Measurements from ENCODE around the gene ZNF70.

The ZNF70 gene

GRCh38 chr22:23750714-23751440 is at the start of gene ZNF70:
Gene ZNF70, minus strand, starts transcription at chr22:23751112. Its CDS starts 5,972 bp downstream, at chr22:23745140.
- DNase-seq, result peak; percentile 71

- no peak for DNase-seq
These were observed 45.5 kb upstream of the ZNF70 start for GRCh38 chr22:23796461-23796860.

DNA sequence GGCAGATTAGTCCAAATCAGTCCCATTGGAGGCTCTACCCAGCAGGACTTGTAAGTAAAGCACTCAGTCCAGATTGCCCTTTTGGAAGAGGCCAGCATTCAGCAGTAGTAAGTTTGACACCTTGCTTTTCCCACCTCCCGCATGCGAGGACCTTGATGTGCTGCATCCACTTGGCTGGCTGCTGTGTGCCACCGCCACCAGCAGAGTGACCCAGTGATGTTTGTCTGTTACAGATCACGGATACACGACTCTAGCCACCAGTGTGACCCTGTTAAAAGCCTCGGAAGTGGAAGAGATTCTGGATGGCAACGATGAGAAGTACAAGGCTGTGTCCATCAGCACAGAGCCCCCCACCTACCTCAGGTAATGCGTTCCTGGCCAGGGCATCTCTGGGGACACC is 42.4 kb upstream of the ZNF70 start:
- no peak for DNase-seq

GRCh38 chr22:23791738-23792645 is 41.1 kb upstream of the ZNF70 start:
- no peak for DNase-seq

DNA sequence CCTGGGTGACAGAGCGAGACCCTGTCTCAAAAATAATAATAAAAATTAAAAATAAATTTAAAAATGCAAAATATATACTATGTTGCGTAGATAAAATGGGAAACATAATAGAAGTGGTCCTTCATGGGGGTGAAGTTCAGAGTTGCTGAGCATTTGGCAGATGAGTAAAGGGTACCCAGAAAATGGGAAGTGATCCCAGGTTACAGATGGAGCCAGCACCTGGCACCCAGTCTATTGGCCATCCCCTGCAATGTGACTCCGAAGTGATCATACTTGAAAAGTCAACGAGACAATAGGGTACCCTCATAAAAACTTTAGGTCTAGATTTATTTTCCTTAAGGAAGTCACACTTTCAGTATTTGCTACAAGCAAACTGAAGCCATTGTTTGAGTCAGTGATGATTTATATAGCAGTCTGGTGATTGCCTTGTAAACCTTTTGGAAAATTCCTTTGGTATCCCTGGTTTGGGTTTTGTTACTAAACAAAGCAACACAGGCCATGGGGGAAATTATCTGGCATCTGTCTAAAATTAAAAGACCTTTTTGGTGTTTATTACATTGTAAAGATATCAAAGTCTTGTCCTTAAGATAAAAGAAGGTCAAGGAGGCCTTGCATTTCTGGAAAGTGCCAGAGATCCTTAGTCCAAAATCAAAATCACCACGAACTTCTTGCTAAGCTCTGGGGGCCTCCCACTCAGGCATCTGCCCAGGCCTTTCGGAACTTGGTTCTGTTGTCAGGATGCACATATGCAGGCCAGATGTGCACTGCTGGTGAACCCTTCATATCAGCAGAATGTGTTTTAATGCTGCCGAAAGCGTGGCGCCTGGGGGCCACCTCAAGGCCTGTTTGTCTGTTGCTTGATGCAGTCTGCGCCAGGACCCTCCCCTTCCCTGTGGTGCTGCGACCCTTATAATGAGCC is 40.2 kb upstream of the ZNF70 start:
- no peak for DNase-seq

GRCh38 chr22:23789638-23790037 is 38.7 kb upstream of the ZNF70 start:
- DNase-seq, result no peak

GRCh38 chr22:23789121-23789520 is 38.2 kb upstream of the ZNF70 start:
- DNase-seq, result no peak

DNA sequence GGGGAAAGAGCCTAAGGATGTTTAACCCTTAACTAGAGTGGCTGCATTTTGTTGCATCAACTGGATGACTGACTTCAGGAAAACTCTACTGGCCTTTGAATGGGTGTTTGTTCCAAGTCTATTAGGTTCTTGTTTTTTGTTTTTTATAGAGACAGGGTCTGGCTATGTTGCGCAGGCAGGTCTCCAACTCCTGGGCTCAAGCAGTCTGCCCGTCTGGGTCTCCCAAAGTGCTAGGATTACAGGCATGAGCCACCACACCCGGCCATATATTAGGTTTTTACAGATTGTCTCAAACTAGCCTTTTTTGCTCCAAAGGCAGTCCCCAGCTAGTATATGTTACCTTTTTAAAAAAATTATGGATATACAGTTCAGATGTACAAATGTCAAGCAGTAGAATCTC is 37.0 kb upstream of the ZNF70 start:
- no peak for DNase-seq

- no peak for DNase-seq
These were observed 36.6 kb upstream of the ZNF70 start for GRCh38 chr22:23787600-23787896.

DNA sequence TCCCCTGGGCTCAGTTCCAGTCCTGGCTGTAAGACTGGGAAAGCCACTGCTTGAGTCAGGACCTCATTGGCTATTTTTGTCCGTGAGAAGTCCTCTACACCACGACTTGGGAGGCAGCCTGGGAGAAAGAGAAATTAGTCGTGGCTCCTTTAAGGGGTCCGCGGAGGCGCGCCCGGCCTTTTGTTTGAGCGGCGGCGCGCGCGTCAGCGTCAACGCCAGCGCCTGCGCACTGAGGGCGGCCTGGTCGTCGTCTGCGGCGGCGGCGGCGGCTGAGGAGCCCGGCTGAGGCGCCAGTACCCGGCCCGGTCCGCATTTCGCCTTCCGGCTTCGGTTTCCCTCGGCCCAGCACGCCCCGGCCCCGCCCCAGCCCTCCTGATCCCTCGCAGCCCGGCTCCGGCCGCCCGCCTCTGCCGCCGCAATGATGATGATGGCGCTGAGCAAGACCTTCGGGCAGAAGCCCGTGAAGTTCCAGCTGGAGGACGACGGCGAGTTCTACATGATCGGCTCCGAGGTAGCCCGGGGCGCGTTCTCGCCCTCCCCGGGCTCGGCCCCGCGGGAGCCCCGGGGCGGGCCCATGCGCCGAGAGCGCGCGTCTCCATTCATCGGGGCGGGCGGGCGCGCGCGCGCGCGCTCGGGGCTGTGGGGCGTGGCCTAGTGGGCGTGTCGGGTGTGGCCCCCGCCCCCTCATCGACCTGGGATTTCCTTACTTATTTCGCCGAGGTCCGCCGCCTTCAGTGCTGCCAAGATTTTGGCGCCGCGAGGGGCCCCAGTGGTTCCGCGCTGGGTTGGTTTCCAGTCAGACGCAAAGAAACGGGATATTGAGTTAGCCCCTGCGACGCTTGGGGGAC is 36.1 kb upstream of the ZNF70 start, which contains the start of gene SMARCB1:
Gene SMARCB1 (plus strand): TSS at position 215 of the 848 bp plus-strand sequence. CDS start 204 bp downstream, at position 419.
- peak; percentile 90 for DNase-seq

DNA sequence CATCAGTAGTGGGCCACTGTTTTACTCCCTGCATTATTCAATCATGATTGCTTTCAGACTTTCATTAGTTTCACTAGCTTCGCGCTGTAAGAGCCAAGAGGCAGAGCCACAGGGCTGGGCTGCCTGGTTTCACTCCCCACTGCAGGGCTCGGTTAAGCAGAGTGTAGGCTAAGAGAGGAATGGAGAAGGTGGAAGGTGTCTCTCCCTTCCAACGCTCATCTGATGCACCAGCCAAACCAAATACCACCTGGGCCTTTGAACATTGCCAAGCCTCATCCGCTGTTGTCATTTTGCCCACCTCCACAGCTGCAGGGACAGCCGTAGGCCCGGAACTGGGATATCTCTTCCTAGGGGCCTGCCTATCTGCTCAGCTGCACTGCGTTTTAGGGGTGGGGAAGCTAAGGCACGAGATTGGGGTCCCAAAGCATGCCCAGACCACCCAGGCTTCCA is 35.4 kb upstream of the ZNF70 start:
- DNase-seq, result no peak

GRCh38 chr22:23784215-23784732 is 33.4 kb upstream of the ZNF70 start:
- DNase-seq, result no peak

GRCh38 chr22:23783265-23784150 is 32.6 kb upstream of the ZNF70 start:
- no peak for DNase-seq

DNA sequence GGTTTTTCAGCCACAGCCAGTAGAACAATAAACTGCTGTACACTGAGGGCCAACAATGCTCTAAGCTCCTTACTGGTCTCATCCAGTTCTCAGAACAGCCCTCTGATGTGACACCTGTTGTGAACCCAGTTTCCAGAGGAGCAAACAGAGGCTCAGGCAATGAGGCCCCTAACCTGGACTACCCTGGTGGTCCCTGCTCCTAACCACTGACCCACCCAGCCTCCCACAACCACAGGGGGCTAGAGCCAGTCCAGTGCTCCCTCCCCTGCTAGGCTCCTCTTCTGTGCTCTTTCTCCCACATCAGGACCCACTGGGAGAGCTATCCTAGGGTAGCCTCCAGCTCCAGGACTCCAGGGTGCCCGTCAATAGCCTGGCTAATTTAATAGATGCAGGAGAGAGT is 31.8 kb upstream of the ZNF70 start:
- DNase-seq, result no peak

DNA sequence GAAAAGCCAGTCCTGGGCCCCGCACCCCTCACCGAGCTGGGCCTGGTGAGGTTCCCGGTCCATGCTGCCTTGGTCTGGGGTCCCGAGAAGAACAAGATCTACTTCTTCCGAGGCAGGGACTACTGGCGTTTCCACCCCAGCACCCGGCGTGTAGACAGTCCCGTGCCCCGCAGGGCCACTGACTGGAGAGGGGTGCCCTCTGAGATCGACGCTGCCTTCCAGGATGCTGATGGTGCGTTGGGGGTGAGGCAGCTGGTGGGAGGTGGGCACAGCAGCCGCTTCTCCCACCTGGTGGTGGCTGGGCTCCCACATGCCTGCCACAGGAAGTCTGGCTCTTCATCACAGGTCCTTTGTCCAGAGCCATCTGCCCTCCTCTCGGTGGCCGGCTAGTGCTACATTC is 31.3 kb upstream of the ZNF70 start:
- no peak for DNase-seq

GRCh38 chr22:23781511-23782183 is 30.7 kb upstream of the ZNF70 start:
- DNase-seq, result no peak

- DNase-seq, result no peak
These were observed 30.2 kb upstream of the ZNF70 start for GRCh38 chr22:23781065-23781464.

DNA sequence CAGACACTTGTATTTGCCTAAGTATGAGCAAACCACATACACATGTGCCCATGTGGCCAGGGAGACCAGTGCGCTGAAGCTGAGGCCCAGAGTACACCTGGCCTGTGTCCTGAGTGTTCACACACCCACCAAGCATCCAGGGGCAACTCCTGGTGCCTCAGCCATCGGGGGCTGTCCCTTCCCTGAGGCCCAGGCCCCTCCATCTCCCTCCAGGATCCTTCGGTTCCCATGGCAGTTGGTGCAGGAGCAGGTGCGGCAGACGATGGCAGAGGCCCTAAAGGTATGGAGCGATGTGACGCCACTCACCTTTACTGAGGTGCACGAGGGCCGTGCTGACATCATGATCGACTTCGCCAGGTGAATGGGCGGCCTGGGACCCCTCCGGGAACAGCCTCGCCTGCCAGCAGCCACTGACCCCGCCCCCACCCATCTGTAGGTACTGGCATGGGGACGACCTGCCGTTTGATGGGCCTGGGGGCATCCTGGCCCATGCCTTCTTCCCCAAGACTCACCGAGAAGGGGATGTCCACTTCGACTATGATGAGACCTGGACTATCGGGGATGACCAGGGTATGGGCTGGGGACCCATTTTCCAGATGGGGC is 29.3 kb upstream of the ZNF70 start:
- no peak for DNase-seq

DNA sequence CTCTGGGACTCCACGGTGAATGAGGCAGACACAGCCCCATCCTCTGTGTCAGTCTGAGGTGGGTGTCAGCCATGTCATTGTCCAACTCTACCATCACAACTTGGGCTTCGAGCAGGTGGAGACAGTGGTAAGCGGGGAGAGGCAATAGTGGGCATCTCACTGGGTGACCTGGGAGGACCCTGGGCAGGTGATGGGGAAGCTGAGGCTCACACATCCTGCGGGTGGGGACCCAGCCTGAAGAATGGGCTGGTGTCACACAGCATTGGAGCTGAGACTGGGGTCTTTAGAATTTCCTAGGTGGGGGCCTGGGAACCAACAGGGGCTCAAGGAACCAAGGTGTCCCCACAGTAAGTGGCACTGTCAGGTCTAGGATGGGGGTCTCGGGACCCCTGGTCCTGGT is 28.8 kb upstream of the ZNF70 start:
- no peak for DNase-seq

- no peak for DNase-seq
These were observed 28.2 kb upstream of the ZNF70 start for GRCh38 chr22:23779083-23779482.

Measured in activated T-cell treated with anti-CD3 and anti-CD28 coated beads for 4 hours (primary cell).